GM12878 (cell line): ENCODE measurements around the gene LRP10. TPM values are rescaled to one million over a fixed set of nuclear protein-coding genes. Genes with fewer than 3 reads are reported as not detected.
A peak's percentile ranks its signal among the peaks of the same experiment; 100 is the strongest.

Experiments used
- ATAC-seq: fragments of 200-7000 bp; cut with Tn5 transposase; 3 replicates; pipeline ENCODE4 v1.9.1; 2020; ENCODE audit warnings: mild to moderate bottlenecking, moderate library complexity
- BruUV-seq: library from RNA; stranded (reverse); fragments of 400-500 nt; replicated peaks from 2 replicates; lab custom pipeline; 2021; lab: Mats Ljungman, UMichigan
- CTCF ChIA-PET: fragments of 300-600 bp; sonication (Branson Sonifier 250); formaldehyde crosslinking; extraction: SDS; loops from one replicate; lab custom pipeline; 2021; ENCODE audit warnings: inconsistent platforms; lab: Yijun Ruan, JAX
- POLR2A ChIA-PET: fragments of 350-600 bp; formaldehyde crosslinking; extraction: SDS; loops from one replicate; lab custom pipeline; 2021; ENCODE audit warnings: inconsistent platforms; lab: Charles Lee
- RAD21 ChIA-PET: fragments of 300-600 bp; sonication (Branson Sonifier 250); formaldehyde crosslinking; loops from one replicate; lab custom pipeline; 2023; ENCODE audit warnings: antibody characterized with exemption; ENCODE audit not compliant: unreplicated experiment; lab: Charles Lee
- SMC1A ChIA-PET: fragments of 300-600 bp; sonication (Branson Sonifier 250); formaldehyde crosslinking; loops from one replicate; lab custom pipeline; 2023; ENCODE audit not compliant: unreplicated experiment, uncharacterized antibody; lab: Charles Lee
- DNase-seq: peaks from one replicate; pipeline ENCODE4 v3.0.0-alpha.2; 2011; ENCODE audit warnings: low read depth, low spot score
- FAIRE-seq: peaks from 3 replicates; lab custom pipeline; 2011; peaks lifted over from hg19 to GRCh38; lab: Jason Lieb, UNC
- H2AFZ ChIP-seq: 2 replicates; pipeline ENCODE4 v1.6.0; 2011; ENCODE audit warnings: low read depth, low read length, control low read depth; ENCODE audit not compliant: control insufficient read depth
- H3K27ac ChIP-seq: 2 replicates; pipeline ENCODE4 v1.5.1; 2011; ENCODE audit warnings: control low read depth; ENCODE audit not compliant: control insufficient read depth, insufficient read depth
- H3K27me3 ChIP-seq, 2 experiments: replicated peaks in 1 of 2; 2 replicates each; pipeline versions ENCODE4 v1.6.0 to v1.6.1; 2011; ENCODE audit warnings: low read length in 1 of 2; ENCODE audit not compliant: control insufficient read depth in 2 of 2, insufficient read depth in 2 of 2
- H3K36me3 ChIP-seq, 2 experiments: 2 replicates each; pipeline ENCODE4 v1.5.1; 2011; ENCODE audit warnings: low read length in 1 of 2; ENCODE audit not compliant: control insufficient read depth in 2 of 2, insufficient read depth in 2 of 2
- H3K4me1 ChIP-seq: 2 replicates; pipeline ENCODE4 v1.6.1; 2011; ENCODE audit warnings: mild to moderate bottlenecking, low read length, moderate library complexity, mixed read lengths; ENCODE audit not compliant: control insufficient read depth, insufficient read depth
- H3K4me2 ChIP-seq: 2 replicates; pipeline ENCODE4 v1.6.0; 2011; ENCODE audit warnings: control low read depth; ENCODE audit not compliant: control insufficient read depth, insufficient read depth
- H3K4me3 ChIP-seq: fragments of 200-600 bp; sonication (generic); 2 replicates; pipeline ENCODE4 v1.5.1; 2016
- H3K79me2 ChIP-seq: 2 replicates; pipeline ENCODE4 v1.6.0; 2011; ENCODE audit warnings: low read length; ENCODE audit not compliant: control insufficient read depth, insufficient read depth
- H3K9ac ChIP-seq: 2 replicates; pipeline ENCODE4 v1.8.0; 2011; ENCODE audit warnings: low read length, control low read depth, mixed read lengths; ENCODE audit not compliant: control insufficient read depth, insufficient read depth
- H3K9me3 ChIP-seq: replicated peaks from 3 replicates; pipeline ENCODE4 v1.5.1; 2011; ENCODE audit warnings: mild to moderate bottlenecking, low read length; ENCODE audit not compliant: control insufficient read depth, insufficient read depth
- H4K20me1 ChIP-seq: 2 replicates; pipeline ENCODE4 v1.6.0; 2011; ENCODE audit not compliant: control insufficient read depth, insufficient read depth
- DPF2 ChIP-seq: fragments of 450-650 bp; IDR thresholded peaks from 2 replicates; pipeline ENCODE4 v1.6.1; 2017; ENCODE audit warnings: mild to moderate bottlenecking
- EED ChIP-seq: sonication (generic); IDR thresholded peaks from 2 replicates; pipeline ENCODE4 v1.6.1; 2016; ENCODE audit warnings: antibody characterized with exemption, low read depth
- ELK1 ChIP-seq: IDR thresholded peaks from 2 replicates; pipeline ENCODE4 v1.6.1; 2012; ENCODE audit warnings: low read depth, low read length, improper control_type of control experiment
- GABPA ChIP-seq: IDR thresholded peaks from 2 replicates; pipeline ENCODE4 v1.6.1; 2014; ENCODE audit warnings: antibody characterized with exemption, low read depth, mild to moderate bottlenecking, inconsistent platforms
- GATAD2B ChIP-seq: fragments of 450-650 bp; conservative IDR thresholded peaks from 2 replicates; pipeline ENCODE4 v1.6.1; 2017; ENCODE audit warnings: low read depth, mild to moderate bottlenecking, moderate library complexity
- IKZF1 ChIP-seq: fragments of 450-650 bp; conservative IDR thresholded peaks from 2 replicates; pipeline ENCODE4 v1.6.1; 2017; ENCODE audit warnings: antibody characterized with exemption, mild to moderate bottlenecking
- NBN ChIP-seq: fragments of 450-650 bp; IDR thresholded peaks from 2 replicates; pipeline ENCODE4 v1.6.1; 2016
- NFXL1 ChIP-seq: fragments of 450-650 bp; IDR thresholded peaks from 2 replicates; pipeline ENCODE4 v1.6.1; 2017; ENCODE audit warnings: antibody characterized with exemption, mild to moderate bottlenecking, borderline replicate concordance
- NFYB ChIP-seq: IDR thresholded peaks from 2 replicates; pipeline ENCODE4 v1.6.1; 2011; ENCODE audit warnings: low read depth, mild to moderate bottlenecking, low read length, improper control_type of control experiment, moderate library complexity; ENCODE audit not compliant: insufficient read depth
- RAD21 ChIP-seq: IDR thresholded peaks from 2 replicates; pipeline ENCODE4 v1.6.1; 2011; ENCODE audit warnings: mild to moderate bottlenecking, low read depth, low read length, moderate library complexity; ENCODE audit not compliant: insufficient read depth
- RAD51 ChIP-seq: fragments of 450-650 bp; IDR thresholded peaks from 2 replicates; pipeline ENCODE4 v1.6.1; 2016; ENCODE audit warnings: moderate library complexity, mild to moderate bottlenecking, inconsistent platforms
- RB1 ChIP-seq: fragments of 450-650 bp; formaldehyde crosslinking; IDR thresholded peaks from 2 replicates; pipeline ENCODE4 v1.6.1; 2017; ENCODE audit warnings: mild to moderate bottlenecking, borderline replicate concordance
- RCOR1 ChIP-seq: conservative IDR thresholded peaks from 2 replicates; pipeline ENCODE4 v1.6.1; 2012; ENCODE audit warnings: low read depth, low read length, improper control_type of control experiment
- SIN3A ChIP-seq: IDR thresholded peaks from 2 replicates; pipeline ENCODE4 v1.6.1; 2012; ENCODE audit warnings: low read depth, low read length, improper control_type of control experiment
- SMARCA5 ChIP-seq: fragments of 450-650 bp; IDR thresholded peaks from 2 replicates; pipeline ENCODE4 v1.6.1; 2017; ENCODE audit warnings: mild to moderate bottlenecking
- SMC3 ChIP-seq: IDR thresholded peaks from 2 replicates; pipeline ENCODE4 v1.6.1; 2011; ENCODE audit warnings: low read length, improper control_type of control experiment, borderline replicate concordance
- YY1 ChIP-seq: IDR thresholded peaks from 2 replicates; pipeline ENCODE4 v1.6.1; 2011; ENCODE audit warnings: low read depth, mild to moderate bottlenecking, low read length
- ZSCAN29 ChIP-seq: fragments of 450-650 bp; IDR thresholded peaks from 2 replicates; pipeline ENCODE4 v1.6.1; 2017; ENCODE audit warnings: mild to moderate bottlenecking, moderate library complexity
- WGBS: methylation state at CpG from one replicate; pipeline ENCODE4 v1.1.6; 2016; ENCODE audit warnings: low lambda C conversion rate; ENCODE audit not compliant: insufficient replicate concordance, insufficient coverage; ENCODE audit errors: missing lambda C conversion rate; 5-methylcytosine and 5-hydroxymethylcytosine counted together
- in situ Hi-C: fragments of 300-500 bp; cut with MboI; formaldehyde crosslinking; loops from 9 replicates; pipeline ENCODE4 v1.14.3; 2018; ENCODE audit warnings: mixed read lengths
- intact Hi-C: fragments of 100-400 bp; cut with micrococcal nuclease; formaldehyde crosslinking; loops from one replicate; pipeline ENCODE4 v1.14.2; 2022; ENCODE audit not compliant: unreplicated experiment
- polyA plus RNA-seq, 11 experiments: library from polyadenylated mRNA; depleted of rRNA in 4 of 11; unstranded in 6 of 11; stranded (reverse) in 5 of 11; fragments of >200 nt; fragmentation: Nextera tagmentation in 4 of 11; fragmentation: Illumina TruSeq in 1 of 11; extraction: Ambion mirVana in 4 of 11; extraction: Trizol in 1 of 11; gene quantifications; 1 replicate in 1 of 11; 2 replicates in 10 of 11; pipeline versions ENCODE4 v1.2.1 to v1.2.3, GENCODE V29; 2011 to 2016; ENCODE audit warnings: inconsistent platforms in 2 of 11, missing spikeins in 2 of 11, low read depth in 1 of 11
- total RNA-seq, 4 experiments: library from RNA; depleted of rRNA in 3 of 4; stranded (reverse); fragments of >200 nt in 3 of 4; fragmentation: Illumina TruSeq in 1 of 4; extraction: Trizol in 1 of 4; gene quantifications; 2 replicates each; pipeline versions ENCODE4 v1.2.1 to v1.2.3, GENCODE V29; 2013 to 2021
- TF ChIP-seq, protein P1 (sequence below): fragments of 450-650 bp; IDR thresholded peaks from 2 replicates; pipeline ENCODE4 v1.6.1; 2017; ENCODE audit warnings: low read depth, mild to moderate bottlenecking, moderate library complexity
- TF ChIP-seq, protein P2 (sequence below): fragments of 450-650 bp; IDR thresholded peaks from 2 replicates; pipeline ENCODE4 v1.6.1; 2016; ENCODE audit warnings: mild to moderate bottlenecking

Gene LRP10
- total and polyA plus RNA-seq, 10 of the 15 experiments (the other 5 are each of a cell fraction or from before 2014, with no cell fraction given) = 3.0 to 56.9 (median 20.9) TPM

GRCh38 chr14:22872033-22872832 is 693 bp downstream of the LRP10 start:
- Histone ChIP-seq H3K79me2 (peaks cover 18% of the 10 kb centered on the region), H4K20me1 (no peaks in the 10 kb centered on the region), H3K4me2 (peak overlapping the region; percentile 93), H3K27me3 (no peaks in the 10 kb centered on the region), H3K4me3 (peak overlapping the region; percentile 74), H3K27ac (peak overlapping the region; percentile 93), H3K9ac (peak overlapping the region; percentile 90), H3K9me3 (no peaks in the 10 kb centered on the region), H3K36me3 (peaks cover 20 to 21% of the 10 kb centered on the region in 2 experiments), H3K4me1 (peaks cover 8% of the 10 kb centered on the region), H2AFZ (peak overlapping the region; percentile 71)
- no TSS peak for BruUV-seq
- in situ Hi-C loops = no loop called here
- POLR2A ChIA-PET = interaction anchor here (0.9 to 3.9 kb wide), 8 partner anchors 12 to 48 kb away, joined by 3 to 45 read pairs (median 8); partner anchors contain the start of genes RBM23 and REM2
- DNase-seq = no peak
- ATAC-seq = peak; percentile 56
- WGBS = 1% methylated on average over 38 of the region's 45 CpGs
- CTCF ChIA-PET = interaction anchor here (0.7 to 6.9 kb wide), 22 partner anchors 10 to 302 kb away, joined by 3 to 174 read pairs (median 6); partner anchors contain the start of genes HAUS4, MRPL52, OXA1L and PRMT5
- intact Hi-C loops = loop anchor here (1.0 to 5.0 kb wide), 2 partner anchors 28 to 45 kb away; partner anchors contain the start of gene RBM23
- RAD21 ChIA-PET = interaction anchor here (0.5 to 6.4 kb wide), 21 partner anchors 10 to 321 kb away, joined by 3 to 56 read pairs (median 5); partner anchors contain the start of genes ABHD4 and RBM23
- SMC1A ChIA-PET = interaction anchor here (0.8 to 4.9 kb wide), 12 partner anchors 13 to 134 kb away, joined by 3 to 110 read pairs (median 5); partner anchors contain the start of genes HAUS4, PRMT5, RBM23 and REM2
- FAIRE-seq = peak; percentile 87
- TF ChIP-seq ELK1 (peak; percentile 47; the same call in 1 of the 2 replicates), NFXL1 (no peak), ZSCAN29 (peak; percentile 77), SMARCA5 (peak; percentile 95), EED (peak; percentile 91), RB1 (peak; percentile 30; the same call in 1 of the 2 replicates), IKZF1 (peak; percentile 84), RAD51 (no peak), DPF2 (peak; percentile 75), GATAD2B (0 out of 2 replicates have a peak, but pooled peaks have one; percentile 68), NBN (0 out of 2 replicates have a peak, but pooled peaks have one; percentile 19), NFYB (no peak), SIN3A (peak; percentile 53; the same call in 1 of the 2 replicates), RAD21 (peak; percentile 75), GABPA (peak; percentile 44; the same call in 1 of the 2 replicates), RCOR1 (no peak), YY1 (peak; percentile 65; the same call in 1 of the 2 replicates), SMC3 (peak; percentile 69)
- TF ChIP-seq, protein P1, sequence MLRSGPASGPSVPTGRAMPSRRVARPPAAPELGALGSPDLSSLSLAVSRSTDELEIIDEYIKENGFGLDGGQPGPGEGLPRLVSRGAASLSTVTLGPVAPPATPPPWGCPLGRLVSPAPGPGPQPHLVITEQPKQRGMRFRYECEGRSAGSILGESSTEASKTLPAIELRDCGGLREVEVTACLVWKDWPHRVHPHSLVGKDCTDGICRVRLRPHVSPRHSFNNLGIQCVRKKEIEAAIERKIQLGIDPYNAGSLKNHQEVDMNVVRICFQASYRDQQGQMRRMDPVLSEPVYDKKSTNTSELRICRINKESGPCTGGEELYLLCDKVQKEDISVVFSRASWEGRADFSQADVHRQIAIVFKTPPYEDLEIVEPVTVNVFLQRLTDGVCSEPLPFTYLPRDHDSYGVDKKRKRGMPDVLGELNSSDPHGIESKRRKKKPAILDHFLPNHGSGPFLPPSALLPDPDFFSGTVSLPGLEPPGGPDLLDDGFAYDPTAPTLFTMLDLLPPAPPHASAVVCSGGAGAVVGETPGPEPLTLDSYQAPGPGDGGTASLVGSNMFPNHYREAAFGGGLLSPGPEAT = peak; percentile 74; the same call in 1 of the 2 replicates
- TF ChIP-seq, protein P2, sequence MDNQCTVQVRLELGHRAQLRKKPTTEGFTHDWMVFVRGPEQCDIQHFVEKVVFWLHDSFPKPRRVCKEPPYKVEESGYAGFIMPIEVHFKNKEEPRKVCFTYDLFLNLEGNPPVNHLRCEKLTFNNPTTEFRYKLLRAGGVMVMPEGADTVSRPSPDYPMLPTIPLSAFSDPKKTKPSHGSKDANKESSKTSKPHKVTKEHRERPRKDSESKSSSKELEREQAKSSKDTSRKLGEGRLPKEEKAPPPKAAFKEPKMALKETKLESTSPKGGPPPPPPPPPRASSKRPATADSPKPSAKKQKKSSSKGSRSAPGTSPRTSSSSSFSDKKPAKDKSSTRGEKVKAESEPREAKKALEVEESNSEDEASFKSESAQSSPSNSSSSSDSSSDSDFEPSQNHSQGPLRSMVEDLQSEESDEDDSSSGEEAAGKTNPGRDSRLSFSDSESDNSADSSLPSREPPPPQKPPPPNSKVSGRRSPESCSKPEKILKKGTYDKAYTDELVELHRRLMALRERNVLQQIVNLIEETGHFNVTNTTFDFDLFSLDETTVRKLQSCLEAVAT = no peak
